ENCODE measurements around the gene FBH1.
"Not testable (repeated sequence)": the region's sequence is repeated elsewhere in the genome, so short reads cannot be mapped to it uniquely, and the experiment has no call there.

Gene FBH1

GRCh38 chr10:5944389-5945189, 54.5 kb downstream of the FBH1 start:
- FAIRE-seq = peak; percentile 87

GRCh38 chr10:5945190-5945509, 55.1 kb downstream of the FBH1 start:
- no peak for FAIRE-seq

GRCh38 chr10:5945561-5946418, 55.7 kb downstream of the FBH1 start:
- no peak for FAIRE-seq

- not testable (repeated sequence) for FAIRE-seq
These were observed 56.4 kb downstream of the FBH1 start for GRCh38 chr10:5946419-5946775.

- no peak for FAIRE-seq
These were observed 56.7 kb downstream of the FBH1 start for GRCh38 chr10:5946786-5947185.

- no peak for FAIRE-seq
These were observed 57.6 kb downstream of the FBH1 start for GRCh38 chr10:5947471-5948207.

GRCh38 chr10:5948208-5948585, 58.2 kb downstream of the FBH1 start:
- FAIRE-seq = no peak

GRCh38 chr10:5949009-5949759, 59.1 kb downstream of the FBH1 start:
- FAIRE-seq = no peak

- FAIRE-seq = no peak
These were observed 61.2 kb downstream of the FBH1 start for GRCh38 chr10:5951167-5951711.

GRCh38 chr10:5951721-5952407, 61.8 kb downstream of the FBH1 start:
- FAIRE-seq = no peak

GRCh38 chr10:5952731-5953385, 62.8 kb downstream of the FBH1 start:
- FAIRE-seq = no peak

GRCh38 chr10:5953676-5954075, 63.6 kb downstream of the FBH1 start:
- no peak for FAIRE-seq

GRCh38 chr10:5956146-5956936, 66.3 kb downstream of the FBH1 start:
- FAIRE-seq = no peak

- FAIRE-seq = no peak
These were observed 68.0 kb downstream of the FBH1 start for GRCh38 chr10:5958077-5958476.

GRCh38 chr10:5958675-5959074, 68.6 kb downstream of the FBH1 start:
- FAIRE-seq = no peak

GRCh38 chr10:5959142-5959541, 69.1 kb downstream of the FBH1 start:
- FAIRE-seq = no peak

- FAIRE-seq = no peak
These were observed 69.6 kb downstream of the FBH1 start for GRCh38 chr10:5959581-5960069.

- FAIRE-seq = no peak
These were observed 70.3 kb downstream of the FBH1 start for GRCh38 chr10:5960070-5960972.

- not testable (repeated sequence) for FAIRE-seq
These were observed 70.9 kb downstream of the FBH1 start for GRCh38 chr10:5960973-5961275.
